Fibroblast of lung (primary cell): Measurements from ENCODE around the gene OMP. TPM values are rescaled to one million over a fixed set of nuclear protein-coding genes. Genes with fewer than 3 reads are reported as not detected.
"Not testable (repeated sequence)": the region's sequence is repeated elsewhere in the genome, so short reads cannot be mapped to it uniquely, and the experiment has no call there.

Experiments
- DNase-seq, 2 donors: peaks; one replicate each; pipeline versions ENCODE4 v3.0.0 to v3.0.0-alpha.2; 2010; ENCODE audit warnings: low read depth in 2 of 2
- H2AFZ ChIP-seq: 2 replicates; pipeline ENCODE4 v1.5.1; 2012; ENCODE audit warnings: low read length, control low read depth, inconsistent platforms
- H3K27ac ChIP-seq: 2 replicates; pipeline ENCODE4 v1.5.1; 2011; ENCODE audit warnings: low read length, control low read depth; ENCODE audit not compliant: insufficient read depth
- H3K27me3 ChIP-seq: 2 replicates; pipeline ENCODE4 v1.5.1; 2011; ENCODE audit warnings: mild to moderate bottlenecking, low read length; ENCODE audit not compliant: control insufficient read depth, insufficient read depth
- H3K36me3 ChIP-seq: 2 replicates; pipeline ENCODE4 v1.5.1; 2011; ENCODE audit warnings: low read length; ENCODE audit not compliant: control insufficient read depth, insufficient read depth
- H3K4me1 ChIP-seq: 2 replicates; pipeline ENCODE4 v1.5.1; 2011; ENCODE audit warnings: low read length; ENCODE audit not compliant: control insufficient read depth, insufficient read depth; ENCODE audit errors: extremely low read depth
- H3K4me2 ChIP-seq: 2 replicates; pipeline ENCODE4 v1.5.1; 2011; ENCODE audit warnings: low read length, control low read depth; ENCODE audit not compliant: insufficient read depth; ENCODE audit errors: extremely low read depth
- H3K4me3 ChIP-seq, 4 experiments: fragments of 200-600 bp in 1 of 4; sonication (generic) in 1 of 4; replicated peaks in 1 of 4; 2 replicates each; pipeline ENCODE4 v1.5.1; 2011 to 2016; ENCODE audit warnings: low read length in 4 of 4, low read depth in 3 of 4, mild to moderate bottlenecking in 3 of 4, control low read depth in 2 of 4, inconsistent platforms in 1 of 4, mixed read lengths in 1 of 4; ENCODE audit not compliant: insufficient read depth in 1 of 4; ENCODE audit errors: control extremely low read depth in 1 of 4
- H3K79me2 ChIP-seq: 2 replicates; pipeline ENCODE4 v1.5.1; 2012; ENCODE audit warnings: mild to moderate bottlenecking, low read length, inconsistent platforms; ENCODE audit not compliant: control insufficient read depth, insufficient read depth
- H3K9ac ChIP-seq: 2 replicates; pipeline ENCODE4 v1.5.1; 2011; ENCODE audit warnings: mild to moderate bottlenecking, low read length, control low read depth; ENCODE audit not compliant: insufficient read depth
- H3K9me3 ChIP-seq: 2 replicates; pipeline ENCODE4 v1.5.1; 2012; ENCODE audit warnings: low read depth, low read length; ENCODE audit not compliant: control insufficient read depth, insufficient read depth
- H4K20me1 ChIP-seq: 2 replicates; pipeline ENCODE4 v1.5.1; 2011; ENCODE audit warnings: low read length; ENCODE audit not compliant: control insufficient read depth, insufficient read depth; ENCODE audit errors: extremely low read depth
- CTCF ChIP-seq, 2 donors: IDR thresholded peaks in 1 of 2; conservative IDR thresholded peaks in 1 of 2; 1 replicate in 1 of 2; 2 replicates in 1 of 2; pipeline ENCODE4 v1.5.1; 2011 to 2012; ENCODE audit warnings: low read length in 2 of 2, control low read depth in 1 of 2, inconsistent platforms in 1 of 2, low read depth in 1 of 2, mild to moderate bottlenecking in 1 of 2
- EZH2 ChIP-seq: IDR thresholded peaks from 2 replicates; pipeline ENCODE4 v1.5.1; 2012; ENCODE audit warnings: low read length, control low read depth, mild to moderate bottlenecking; ENCODE audit errors: missing control alignments
- polyA plus RNA-seq, 2 donors: library from polyadenylated mRNA; depleted of rRNA in 1 of 2; stranded (reverse) in 1 of 2; unstranded in 1 of 2; fragments of >200 nt; gene quantifications; 2 replicates each; pipeline ENCODE4 v1.2.1, GENCODE V29; 2011 to 2012; ENCODE audit warnings: missing spikeins in 1 of 2
- total RNA-seq: library from RNA; depleted of rRNA; stranded (reverse); fragments of >200 nt; gene quantifications from 2 replicates; pipeline ENCODE4 v1.2.1, GENCODE V29; 2014

The OMP gene
- total and polyA plus RNA-seq, 2 donors (not counting 1 experiment from before 2014, with no cell fraction given), result 0.83 TPM; not detected in 1

GRCh38 chr11:77060234-77060633 is 42.4 kb upstream of the OMP start:
- no peak overlapping the region for H3K9ac ChIP-seq
- H2AFZ ChIP-seq, result no peak overlapping the region
- TF ChIP-seq CTCF (conservative IDR thresholded peaks at IDR 0.05 in 1 of 2, IDR thresholded peaks at IDR 0.05 in 1 of 2; ENCODE audit: low read depth in 1 of 2, low read length in 2 of 2), result no peak
- no peak for TF ChIP-seq EZH2
- no peaks in the 10 kb centered on the region for H4K20me1 ChIP-seq
- no peak overlapping the region for H3K4me3 ChIP-seq
- no peaks in the 10 kb centered on the region for H3K9me3 ChIP-seq
- no peaks in the 10 kb centered on the region for H3K79me2 ChIP-seq
- H3K27me3 ChIP-seq, result peaks cover 5% of the 10 kb centered on the region
- no peaks in the 10 kb centered on the region for H3K36me3 ChIP-seq
- H3K27ac ChIP-seq, result no peak overlapping the region
- no peak overlapping the region for H3K4me2 ChIP-seq
- no peaks in the 10 kb centered on the region for H3K4me1 ChIP-seq
- no peak for DNase-seq

DNA sequence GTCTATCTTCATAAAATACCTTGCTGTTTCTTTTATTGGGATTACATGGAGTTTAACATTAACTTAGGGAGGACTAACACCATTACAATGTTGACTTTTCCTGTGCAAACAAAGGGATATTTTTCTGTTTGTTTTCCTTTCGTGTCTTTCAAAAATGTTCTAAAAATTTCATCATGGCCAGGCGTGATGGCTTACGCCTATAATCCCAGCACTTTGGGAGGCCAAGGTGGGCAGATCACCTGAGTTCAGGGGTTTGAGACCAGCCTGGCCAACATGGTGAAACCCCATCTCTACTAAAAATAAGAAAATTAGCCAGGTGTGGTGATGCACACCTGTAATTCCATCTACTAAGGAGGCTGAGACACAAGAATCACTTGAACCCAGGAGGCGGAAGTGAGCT is 41.4 kb upstream of the OMP start:
- not testable (repeated sequence) for H3K36me3 ChIP-seq, H3K4me2 ChIP-seq, H3K4me3 ChIP-seq, H2AFZ ChIP-seq, DNase-seq, H3K79me2 ChIP-seq, H3K4me1 ChIP-seq, H4K20me1 ChIP-seq, H3K27me3 ChIP-seq, H3K9me3 ChIP-seq, H3K27ac ChIP-seq, H3K9ac ChIP-seq

- no peak overlapping the region for H3K27ac ChIP-seq
- no peaks in the 10 kb centered on the region for H3K27me3 ChIP-seq
These were observed 39.7 kb upstream of the OMP start for GRCh38 chr11:77062924-77063323.

More at GRCh38 chr11:77062924-77063323, 39.7 kb upstream of the OMP start:
- Histone ChIP-seq H3K4me2 (no peak overlapping the region), H3K4me1 (peaks cover 9% of the 10 kb centered on the region), H3K79me2 (peaks cover 7% of the 10 kb centered on the region), H3K4me3 (no peak overlapping the region), H4K20me1 (no peaks in the 10 kb centered on the region), H3K36me3 (no peaks in the 10 kb centered on the region), H3K9ac (no peak overlapping the region), H3K9me3 (no peaks in the 10 kb centered on the region), H2AFZ (no peak overlapping the region)
- TF ChIP-seq EZH2 (no peak), CTCF (conservative IDR thresholded peaks at IDR 0.05 in 1 of 2, IDR thresholded peaks at IDR 0.05 in 1 of 2; ENCODE audit: low read depth in 1 of 2, low read length in 2 of 2) (peak in 1 of 2 donors; percentile 21)
- DNase-seq, result no peak
